Measurements from ENCODE around the gene ROBO1. TPM values are rescaled to one million over a fixed set of nuclear protein-coding genes. Genes with fewer than 3 reads are reported as not detected.

The ROBO1 gene
- total and polyA plus RNA-seq, 4 donors = 1.0 to 30.3 (median 3.9) TPM

- TF ChIP-seq REST (IDR thresholded peaks at IDR 0.05) (no peak), HNF4G (IDR thresholded peaks at IDR 0.05) (no peak), MAX (IDR thresholded peaks at IDR 0.05) (no peak), FOXA2 (IDR thresholded peaks at IDR 0.05) (no peak), EGR1 (IDR thresholded peaks at IDR 0.05; ENCODE audit: low read depth in 2 of 2) (no peak)
Measured at GRCh38 chr3:79211586-79212359, 556.0 kb downstream of the ROBO1 start (continued).

GRCh38 chr3:79204351-79204750, 563.4 kb downstream of the ROBO1 start:
- Histone ChIP-seq H3K4me1 (ENCODE audit: control insufficient read depth in 4 of 4, insufficient read depth in 4 of 4, low read length in 3 of 4) (no peaks in the 10 kb centered on the region), H3K36me3 (ENCODE audit: control insufficient read depth in 4 of 4, insufficient read depth in 3 of 4, low read depth in 1 of 4, low read length in 3 of 4) (no peaks in the 10 kb centered on the region), H3K9ac (ENCODE audit: low read depth in 1 of 2, low read length in 2 of 2) (no peak overlapping the region), H3K27ac (ENCODE audit: low read depth in 1 of 2, low read length in 2 of 2) (no peak overlapping the region), H3K4me3 (ENCODE audit: low read depth in 1 of 3, low read length in 3 of 3) (no peak overlapping the region), H3K9me3 (ENCODE audit: control insufficient read depth in 4 of 4, low read length in 3 of 4) (no peaks in the 10 kb centered on the region), H3K27me3 (ENCODE audit: control insufficient read depth in 4 of 4, insufficient read depth in 4 of 4, low read length in 3 of 4) (no peaks in the 10 kb centered on the region)
- DNase-seq (ENCODE audit: low spot score) = no peak
- TF ChIP-seq RXRA (IDR thresholded peaks at IDR 0.05) = no peak
- WGBS = 89% methylated on average over 3 of the region's 3 CpGs

GRCh38 chr3:79203144-79203519, 564.7 kb downstream of the ROBO1 start:
- Histone ChIP-seq H3K9me3 (ENCODE audit: control insufficient read depth in 4 of 4, low read length in 3 of 4) (no peaks in the 10 kb centered on the region), H3K9ac (ENCODE audit: low read depth in 1 of 2, low read length in 2 of 2) (no peak overlapping the region), H3K27ac (ENCODE audit: low read depth in 1 of 2, low read length in 2 of 2) (no peak overlapping the region), H3K27me3 (ENCODE audit: control insufficient read depth in 4 of 4, insufficient read depth in 4 of 4, low read length in 3 of 4) (no peaks in the 10 kb centered on the region), H3K4me1 (ENCODE audit: control insufficient read depth in 4 of 4, insufficient read depth in 4 of 4, low read length in 3 of 4) (no peaks in the 10 kb centered on the region), H3K36me3 (ENCODE audit: control insufficient read depth in 4 of 4, insufficient read depth in 3 of 4, low read depth in 1 of 4, low read length in 3 of 4) (no peaks in the 10 kb centered on the region), H3K4me3 (ENCODE audit: low read depth in 1 of 3, low read length in 3 of 3) (no peak overlapping the region)
- WGBS = 35% methylated on average over 3 of the region's 3 CpGs
- DNase-seq (ENCODE audit: low spot score) = no peak
- TF ChIP-seq GABPA (IDR thresholded peaks at IDR 0.05 in 1 of 2, conservative IDR thresholded peaks at IDR 0.05 in 1 of 2) = no peak
- TF ChIP-seq EGR1 (IDR thresholded peaks at IDR 0.05; ENCODE audit: low read depth in 2 of 2) = no peak
- no peak for TF ChIP-seq ATF3 (IDR thresholded peaks at IDR 0.05)
- TF ChIP-seq SP1 (IDR thresholded peaks at IDR 0.05) = no peak
- TF ChIP-seq NR2F2 (IDR thresholded peaks at IDR 0.05) = no peak
- TF ChIP-seq FOXA1 (IDR thresholded peaks at IDR 0.05) = no peak
- TF ChIP-seq ZBTB33 (IDR thresholded peaks at IDR 0.05) = no peak
- TF ChIP-seq TAF1 (conservative IDR thresholded peaks at IDR 0.05) = no peak
- TF ChIP-seq JUND (IDR thresholded peaks at IDR 0.05) = no peak
- TF ChIP-seq FOXA2 (IDR thresholded peaks at IDR 0.05) = no peak
- no peak for TF ChIP-seq YY1 (IDR thresholded peaks at IDR 0.05)
- no peak for TF ChIP-seq MAX (IDR thresholded peaks at IDR 0.05)
- no peak for TF ChIP-seq HNF4G (IDR thresholded peaks at IDR 0.05)
- TF ChIP-seq CTCF (IDR thresholded peaks at IDR 0.05; ENCODE audit: low read depth, low read length, missing input control) = no peak
- TF ChIP-seq RAD21 (IDR thresholded peaks at IDR 0.05) = no peak
- TF ChIP-seq REST (IDR thresholded peaks at IDR 0.05) = no peak
